Posterior vena cava (tissue), 2 donors: Measurements from ENCODE around the gene BCAS3. TPM values are rescaled to one million over a fixed set of nuclear protein-coding genes. Genes with fewer than 3 reads are reported as not detected.
"Not testable (repeated sequence)": the region's sequence is repeated elsewhere in the genome, so short reads cannot be mapped to it uniquely, and the experiment has no call there.

Source experiments
- DNase-seq: peaks from one replicate; pipeline ENCODE4 v3.0.0-alpha.2; 2020; ENCODE audit warnings: low spot score
- intact Hi-C, 2 donors: fragments of 100-400 bp; cut with DNase I; formaldehyde crosslinking; loops; one replicate each; pipeline versions ENCODE4 v1.14.1 to v1.14.2; 2022 to 2023
- total RNA-seq, 2 donors: library from RNA; stranded (reverse); fragmentation: NEBNext Ultra II Directional; extraction: Animal tissue kit (Norgen Biotek cat#: 25700); gene quantifications; one replicate each; pipeline ENCODE4 v1.2.1, GENCODE V29; 2021
- donor health status: DM: yes; HTN: yes; CAD: no.
- donor health status: DM: yes; HTN: yes; CAD: no.

Gene BCAS3
- total RNA-seq, 2 donors from 2014 or later: 22.5 to 23.6 TPM

- intact Hi-C loops: loop anchor here in 1 of 2 donors (2.0 kb wide), 1 partner anchor 27 kb away; no protein-coding TSS in a partner anchor
- DNase-seq: no peak
Observed at GRCh38 chr17:61129267-61130254, 451.9 kb downstream of the BCAS3 start.

GRCh38 chr17:61130330-61130729, 452.7 kb downstream of the BCAS3 start:
- intact Hi-C loops: no loop called here
- DNase-seq: no peak

GRCh38 chr17:61131585-61131984, 453.9 kb downstream of the BCAS3 start:
- no peak for DNase-seq
- intact Hi-C loops: no loop called here

DNA sequence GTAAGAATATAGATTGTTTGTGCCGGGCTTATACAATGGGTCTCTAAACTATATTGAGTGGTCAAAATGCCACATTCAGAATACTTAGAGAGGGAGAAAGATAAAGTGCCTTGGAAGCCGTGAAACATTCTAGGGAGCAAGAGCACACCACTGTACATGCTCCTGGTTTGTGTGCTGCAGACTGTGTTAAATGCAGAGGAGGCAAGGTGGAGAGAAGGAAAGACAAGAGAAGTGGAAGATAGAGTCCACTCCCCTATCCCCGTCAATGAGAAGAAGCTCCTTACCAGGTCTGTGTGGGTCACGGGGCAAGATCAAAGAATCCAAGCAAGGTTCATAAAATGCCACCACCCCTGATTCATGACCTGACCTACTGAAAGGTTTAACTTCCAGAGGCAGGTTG, 454.9 kb downstream of the BCAS3 start:
- DNase-seq: no peak
- intact Hi-C loops: no loop called here

DNA sequence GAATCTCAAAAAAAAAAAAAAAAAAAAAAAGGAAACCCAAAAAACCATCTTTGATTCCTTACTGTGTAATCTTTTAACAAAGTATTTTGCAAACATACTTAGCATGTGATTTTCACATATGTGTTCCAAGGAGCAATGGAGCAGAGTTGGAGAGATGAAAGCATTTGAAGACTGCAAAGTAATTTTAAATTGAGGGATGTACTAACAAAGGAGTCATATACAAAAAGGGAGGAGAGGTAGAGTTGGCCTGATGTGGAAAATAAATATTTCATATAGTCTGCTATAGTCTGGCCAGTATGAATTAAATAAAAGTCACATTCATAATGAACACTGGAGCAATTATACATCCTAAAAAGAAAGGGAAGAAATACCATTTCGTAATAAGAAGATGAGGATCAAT, 456.2 kb downstream of the BCAS3 start:
- intact Hi-C loops: no loop called here

DNA sequence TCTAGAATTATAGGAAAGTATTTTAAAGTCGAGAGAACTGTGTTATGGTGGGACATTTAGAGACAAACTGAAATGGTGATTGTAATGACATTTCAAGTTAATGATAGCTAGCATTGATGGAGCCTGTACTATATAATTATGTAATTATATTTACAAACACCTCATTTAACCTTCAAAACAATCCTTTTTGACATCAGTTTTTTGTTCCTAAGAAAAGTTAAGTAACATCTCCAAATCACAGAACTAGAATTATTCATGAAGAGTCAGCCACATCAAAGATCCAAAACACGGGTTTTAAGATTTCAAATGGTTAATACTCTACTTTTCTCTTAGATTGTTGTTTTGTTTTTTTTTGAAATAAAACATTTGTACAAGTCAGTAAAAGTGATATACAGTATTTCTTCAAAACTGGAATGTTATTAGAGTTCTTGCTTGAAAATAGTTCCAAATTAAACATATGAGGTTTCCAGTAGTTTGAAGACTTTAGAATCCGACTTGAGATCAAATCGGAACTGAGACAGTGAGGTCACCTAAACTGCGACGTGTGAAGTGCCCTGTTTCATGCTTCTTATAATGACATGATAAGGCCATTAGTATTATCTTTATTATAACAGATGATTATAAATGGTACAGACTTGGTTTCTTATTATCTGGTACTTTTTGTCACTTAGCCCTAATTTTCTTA, 457.0 kb downstream of the BCAS3 start:
- intact Hi-C loops: no loop called here
- no peak for DNase-seq

More for the DNA sequence above, 456.2 kb downstream of the BCAS3 start:
- no peak for DNase-seq

- intact Hi-C loops: no loop called here
- no peak for DNase-seq
Observed at GRCh38 chr17:61135782-61136181, 458.1 kb downstream of the BCAS3 start.

GRCh38 chr17:61136296-61136695, 458.6 kb downstream of the BCAS3 start:
- DNase-seq: no peak
- intact Hi-C loops: no loop called here

DNA sequence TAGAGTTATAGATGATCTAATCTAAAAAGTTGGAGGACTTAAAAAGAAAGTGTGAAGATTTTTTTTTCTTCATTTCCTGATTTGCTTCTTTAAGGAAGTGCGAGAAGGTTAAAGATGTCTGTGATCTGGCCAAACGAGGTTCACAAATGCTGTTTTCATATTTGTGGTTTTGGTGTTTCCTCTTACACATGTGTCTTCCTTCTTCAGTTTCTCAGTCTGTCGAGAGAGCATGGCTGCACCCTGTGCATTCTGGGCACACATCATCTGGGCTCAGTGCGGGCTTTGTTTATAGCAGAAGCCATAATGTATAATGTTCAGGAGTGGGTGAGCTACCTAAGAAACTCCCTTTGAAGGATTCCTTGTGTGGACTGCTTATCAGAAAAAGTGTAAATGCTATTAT, 461.6 kb downstream of the BCAS3 start:
- DNase-seq: no peak
- intact Hi-C loops: no loop called here

GRCh38 chr17:61140081-61140786, 462.6 kb downstream of the BCAS3 start:
- intact Hi-C loops: no loop called here
- no peak for DNase-seq

- intact Hi-C loops: no loop called here
- no peak for DNase-seq
Observed at GRCh38 chr17:61143026-61143425, 465.4 kb downstream of the BCAS3 start.

- no peak for DNase-seq
- intact Hi-C loops: no loop called here
Observed at GRCh38 chr17:61144137-61144536, 466.5 kb downstream of the BCAS3 start.

DNA sequence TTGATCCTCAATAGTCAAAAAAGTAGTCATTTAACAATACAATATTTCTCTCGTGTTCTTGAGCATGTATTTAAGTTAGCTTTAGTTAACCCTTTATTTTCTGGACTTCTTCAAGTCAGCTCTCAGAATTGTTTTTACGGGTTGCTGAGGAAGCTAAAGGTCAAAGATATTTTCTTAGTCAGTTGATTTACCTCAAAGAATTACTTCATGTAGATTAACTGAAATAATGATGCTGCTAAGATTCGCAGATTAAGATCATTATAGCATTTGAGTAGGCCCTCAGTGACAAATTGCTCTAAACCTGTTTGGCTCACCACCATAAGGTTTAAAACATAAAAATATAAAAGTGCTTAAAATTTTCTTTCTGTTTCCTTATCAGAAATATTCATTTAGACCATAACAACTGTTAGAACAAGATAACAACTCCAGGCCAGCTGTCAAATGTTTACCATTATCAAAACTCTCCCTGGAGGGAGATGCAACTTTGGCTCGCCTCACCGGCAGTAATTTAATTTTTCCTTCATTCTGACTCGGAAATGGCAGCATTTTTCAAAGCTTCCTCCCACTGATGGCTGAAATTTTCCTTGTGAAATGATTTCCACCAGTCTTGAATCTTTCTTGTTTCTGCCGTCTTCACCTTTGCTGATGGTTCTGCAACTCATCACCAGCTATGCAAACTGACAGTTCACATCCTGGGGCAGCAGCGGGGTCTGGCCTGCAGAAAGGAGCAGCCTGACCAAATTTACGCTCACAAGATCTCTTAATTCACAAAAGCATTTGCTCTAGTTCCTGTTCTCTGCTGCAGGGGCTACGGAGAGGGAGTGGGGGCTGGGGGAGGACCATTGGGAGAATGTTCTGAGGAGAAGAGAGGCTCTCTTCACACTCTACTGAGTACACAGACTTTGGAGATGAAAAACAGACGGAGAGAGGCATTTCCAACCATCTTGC, 467.2 kb downstream of the BCAS3 start:
- intact Hi-C loops: no loop called here
- DNase-seq: no peak

DNA sequence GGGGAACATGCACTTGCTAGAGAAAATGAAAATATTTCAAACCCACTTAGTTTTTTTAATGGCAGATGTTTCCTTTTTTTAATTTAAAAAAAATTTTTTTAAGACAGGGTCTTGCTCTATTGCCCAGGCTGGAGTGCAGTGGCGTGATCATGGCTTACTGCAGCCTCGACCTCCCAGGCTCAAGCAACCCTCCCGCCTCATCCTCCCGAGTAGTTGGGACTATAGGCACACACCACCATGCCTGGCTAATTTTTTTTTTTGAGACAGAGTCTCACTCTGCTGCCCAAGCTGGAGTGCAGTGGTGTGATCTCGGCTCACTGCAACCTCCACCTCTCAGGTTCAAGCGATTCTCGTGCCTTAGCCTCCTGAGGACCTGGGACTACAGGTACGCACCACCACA, 469.2 kb downstream of the BCAS3 start:
- intact Hi-C loops, DNase-seq: not testable (repeated sequence)

DNA sequence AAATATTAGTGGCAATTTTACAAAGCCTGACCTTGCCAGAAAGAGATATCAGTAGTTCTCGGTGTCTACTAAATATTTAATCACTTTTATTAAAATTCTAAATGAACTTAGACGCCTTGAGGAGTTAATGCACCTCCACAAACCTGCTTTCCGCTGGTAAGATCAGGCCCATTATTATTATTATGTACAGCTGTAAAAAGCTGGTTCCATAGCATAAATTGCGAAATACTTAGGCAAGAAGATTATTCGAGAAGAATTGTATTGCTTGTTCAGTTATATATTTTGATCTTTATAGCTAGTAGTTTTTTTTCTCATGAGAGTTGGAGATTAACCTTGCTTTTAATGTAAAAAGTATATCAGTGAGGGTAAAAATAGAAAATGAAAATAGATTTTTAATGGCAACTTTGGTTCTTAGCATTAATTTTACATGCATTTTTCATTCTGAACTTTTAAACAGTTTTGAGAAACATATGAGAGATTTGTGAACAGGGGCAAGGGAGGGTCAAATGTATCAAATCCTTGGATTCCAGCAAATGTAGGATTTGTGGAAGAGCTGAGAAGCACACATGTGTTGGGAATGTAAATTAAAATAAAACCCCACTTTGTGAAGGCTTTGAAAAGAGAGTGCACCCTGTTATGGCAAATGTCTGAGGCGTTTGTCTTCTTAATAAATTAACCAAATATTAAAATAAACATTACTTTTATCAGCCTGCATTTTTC, 471.6 kb downstream of the BCAS3 start:
- intact Hi-C loops: no loop called here
- DNase-seq: no peak

DNA sequence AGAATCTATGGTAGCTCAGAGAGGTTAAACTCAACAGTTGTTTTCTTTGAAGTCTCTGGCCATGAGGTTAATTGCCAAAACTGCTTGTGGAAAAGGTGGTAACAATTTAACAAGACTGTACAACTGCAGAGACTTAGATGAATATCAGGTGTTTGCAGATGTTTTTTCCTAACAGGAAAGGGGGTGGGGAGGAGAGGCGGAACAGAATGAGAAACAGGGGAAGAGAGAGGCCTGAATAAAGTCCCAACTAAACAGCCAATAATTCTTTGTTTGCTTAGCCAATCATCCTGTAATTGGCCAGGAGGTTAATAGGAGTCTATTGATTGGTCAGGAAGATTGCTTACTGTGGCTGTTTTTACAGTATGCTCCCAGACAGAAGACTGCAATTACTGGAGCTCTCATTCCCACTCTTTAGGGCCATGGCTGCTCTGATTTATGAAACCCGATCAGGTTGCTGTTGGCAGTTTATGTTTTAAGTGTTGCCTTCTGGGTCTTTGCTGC, 472.3 kb downstream of the BCAS3 start:
- intact Hi-C loops: no loop called here
- DNase-seq: no peak

DNA sequence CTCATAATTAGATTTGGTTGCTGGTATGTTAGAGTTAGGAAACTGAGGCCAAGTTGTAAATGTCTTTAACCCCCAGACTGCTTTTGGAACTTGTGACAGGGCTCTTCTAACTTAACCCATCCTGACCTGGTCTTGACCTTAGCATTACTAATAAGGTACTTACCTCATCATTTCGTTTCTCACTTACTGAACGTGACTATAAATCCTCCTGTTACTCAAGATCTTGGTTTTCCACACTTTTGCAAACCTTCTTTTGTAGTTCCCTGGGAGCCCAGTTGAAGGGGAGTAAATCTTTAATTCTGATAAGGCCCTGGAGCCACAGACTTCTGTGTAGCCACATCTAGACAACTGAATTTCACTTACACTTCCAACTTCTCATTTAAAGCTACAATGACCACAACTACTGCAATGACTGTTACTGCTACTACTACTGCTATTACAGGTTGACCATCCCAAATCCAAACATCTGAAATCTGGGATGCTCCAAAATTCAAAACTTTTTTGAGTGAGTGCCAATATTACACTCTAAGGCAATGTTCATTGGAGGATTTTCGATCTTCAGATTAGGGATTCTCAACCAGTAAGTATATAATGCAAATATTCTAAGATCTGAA, 473.1 kb downstream of the BCAS3 start:
- DNase-seq: no peak
- intact Hi-C loops: no loop called here

DNA sequence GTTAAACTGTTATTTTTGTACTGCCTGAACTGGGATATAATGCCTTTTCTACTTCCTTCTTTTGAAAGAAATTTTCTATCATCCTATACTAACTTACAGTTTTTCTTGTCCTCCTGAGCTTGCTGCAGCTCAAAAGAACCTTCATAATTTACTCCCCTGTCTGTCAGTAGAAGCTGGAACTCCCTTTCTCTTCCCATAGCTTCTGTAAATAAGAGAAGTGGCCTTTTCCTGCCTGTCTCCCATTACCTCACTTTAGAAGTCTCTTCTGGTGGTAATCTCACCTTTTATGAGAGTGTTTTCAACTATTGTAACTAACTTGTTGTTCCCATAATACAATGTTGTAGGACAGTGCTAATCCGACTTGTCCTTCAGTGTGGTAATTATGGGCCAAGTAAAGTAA, 475.2 kb downstream of the BCAS3 start:
- no peak for DNase-seq
- intact Hi-C loops: no loop called here
